Glutamatergic neuron (in vitro differentiated cells): ENCODE data around the gene PGA5. TPM values are rescaled to one million over a fixed set of nuclear protein-coding genes. Genes with fewer than 3 reads are reported as not detected.
"Not testable (repeated sequence)": the region's sequence is repeated elsewhere in the genome, so short reads cannot be mapped to it uniquely, and the experiment has no call there.

ENCODE experiments used
- DNase-seq: peaks from one replicate; pipeline ENCODE4 v3.0.0; 2022
- H3K27ac Mint-ChIP-seq: one replicate; pipeline ENCODE4 v1.8.0; 2020; ENCODE audit warnings: mild to moderate bottlenecking, mixed read lengths, inconsistent platforms; ENCODE audit not compliant: unreplicated experiment
- H3K27me3 Mint-ChIP-seq: one replicate; pipeline ENCODE4 v1.8.0; 2020; ENCODE audit warnings: mild to moderate bottlenecking, moderate library complexity, mixed read lengths, inconsistent platforms; ENCODE audit not compliant: unreplicated experiment
- H3K36me3 Mint-ChIP-seq: one replicate; pipeline ENCODE4 v1.8.0; 2020; ENCODE audit warnings: mild to moderate bottlenecking, mixed read lengths, inconsistent platforms; ENCODE audit not compliant: unreplicated experiment
- H3K4me1 Mint-ChIP-seq: one replicate; pipeline ENCODE4 v1.8.0; 2020; ENCODE audit warnings: mild to moderate bottlenecking, low read depth, mixed read lengths, inconsistent platforms; ENCODE audit not compliant: unreplicated experiment
- H3K4me3 Mint-ChIP-seq: one replicate; pipeline ENCODE4 v1.8.0; 2020; ENCODE audit warnings: mild to moderate bottlenecking, mixed read lengths, inconsistent platforms; ENCODE audit not compliant: unreplicated experiment
- H3K9me3 Mint-ChIP-seq: one replicate; pipeline ENCODE4 v1.8.0; 2020; ENCODE audit warnings: mild to moderate bottlenecking, moderate library complexity, mixed read lengths, inconsistent platforms; ENCODE audit not compliant: unreplicated experiment
- CTCF ChIP-seq: fragments of 200-600 bp; sonication (generic); IDR thresholded peaks from one replicate; pipeline ENCODE4 v1.5.0; 2021; ENCODE audit not compliant: partially characterized antibody, unreplicated experiment
- long read RNA-seq: library from polyadenylated mRNA; unstranded; transcript quantifications from one replicate; pipeline ENCODE4 v2.0.0, GENCODE V29; 2020; ENCODE audit not compliant: unreplicated experiment
- total RNA-seq: library from RNA; stranded (reverse); fragmentation: NEBNext Ultra II Directional; extraction: Animal tissue kit (Norgen Biotek cat#: 25700); gene quantifications from one replicate; pipeline ENCODE4 v1.2.1, GENCODE V29; 2021; ENCODE audit not compliant: unreplicated experiment

The PGA5 gene
- total RNA-seq: not detected
- long read RNA-seq: 0 reads

GRCh38 chr11:61240875-61241274, at the start of gene PGA5:
TSS of gene PGA5 (plus strand) at chr11:61241175. CDS start at chr11:61241227, 52 bp downstream.
- H3K27ac Mint-ChIP-seq, H3K27me3 Mint-ChIP-seq, H3K4me1 Mint-ChIP-seq, H3K36me3 Mint-ChIP-seq, DNase-seq, H3K4me3 Mint-ChIP-seq, H3K9me3 Mint-ChIP-seq: not testable (repeated sequence)

- H3K27me3 Mint-ChIP-seq: no peaks in the 10 kb centered on the region
- no peak for TF ChIP-seq CTCF
- no peaks in the 10 kb centered on the region for H3K36me3 Mint-ChIP-seq
- H3K4me1 Mint-ChIP-seq: peaks cover 4% of the 10 kb centered on the region
- H3K9me3 Mint-ChIP-seq: peaks cover 9% of the 10 kb centered on the region
- no peak overlapping the region for H3K27ac Mint-ChIP-seq
- DNase-seq: no peak
- H3K4me3 Mint-ChIP-seq: no peak overlapping the region
Observed at GRCh38 chr11:61193596-61193995, 47.4 kb upstream of the PGA5 start.

- Mint-ChIP-seq H3K27me3 (no peaks in the 10 kb centered on the region), H3K4me1 (peaks cover 4% of the 10 kb centered on the region), H3K9me3 (peaks cover 9% of the 10 kb centered on the region), H3K36me3 (no peaks in the 10 kb centered on the region), H3K27ac (no peak overlapping the region), H3K4me3 (no peak overlapping the region)
- TF ChIP-seq CTCF: no peak
- DNase-seq: no peak
Observed at GRCh38 chr11:61194169-61194671, 46.8 kb upstream of the PGA5 start.

GRCh38 chr11:61194981-61195695, 45.8 kb upstream of the PGA5 start:
- Mint-ChIP-seq H3K27ac (no peak overlapping the region), H3K9me3 (peaks cover 12% of the 10 kb centered on the region), H3K4me1 (peaks cover 4% of the 10 kb centered on the region), H3K27me3 (no peaks in the 10 kb centered on the region), H3K36me3 (no peaks in the 10 kb centered on the region), H3K4me3 (no peak overlapping the region)
- DNase-seq: no peak
- TF ChIP-seq CTCF: no peak

- H3K4me1 Mint-ChIP-seq: peaks cover 4% of the 10 kb centered on the region
- no peak for TF ChIP-seq CTCF
- H3K27ac Mint-ChIP-seq: no peak overlapping the region
- H3K9me3 Mint-ChIP-seq: peaks cover 13% of the 10 kb centered on the region
- DNase-seq: no peak
- no peaks in the 10 kb centered on the region for H3K36me3 Mint-ChIP-seq
- no peaks in the 10 kb centered on the region for H3K27me3 Mint-ChIP-seq
- H3K4me3 Mint-ChIP-seq: no peak overlapping the region
Observed at GRCh38 chr11:61195719-61196118, 45.3 kb upstream of the PGA5 start.
